GM15510 (cell line): ENCODE measurements around the gene PROSER1.

Source experiments
- POLR2A ChIP-seq: IDR thresholded peaks from 3 replicates; pipeline ENCODE4 v1.6.1; 2011; ENCODE audit warnings: borderline replicate concordance; ENCODE audit not compliant: insufficient read length; ENCODE audit errors: extremely low read depth

The PROSER1 gene

DNA sequence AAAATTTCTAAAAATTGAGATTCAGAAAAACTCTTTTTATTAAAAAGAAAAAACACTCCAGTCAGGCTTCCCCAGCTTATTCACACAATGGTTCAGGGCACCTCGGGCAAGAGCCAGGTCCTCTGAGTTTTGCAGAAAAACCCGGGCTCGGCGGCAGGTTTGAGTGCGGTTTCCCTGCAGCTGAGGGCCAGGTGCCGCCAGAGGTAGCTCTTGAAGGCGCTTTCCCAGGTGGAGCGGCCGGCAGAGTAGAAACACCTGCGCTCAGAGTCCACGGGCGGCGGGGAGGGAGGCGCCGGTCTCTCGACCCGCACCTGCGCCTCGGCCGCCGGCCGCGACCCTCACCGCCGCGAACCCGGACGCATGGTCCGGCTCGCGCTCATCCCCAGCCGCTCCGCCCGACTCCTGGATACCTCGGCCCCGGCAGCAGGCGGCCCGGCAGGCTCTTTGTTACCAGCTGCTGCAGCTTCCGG is 444 bp downstream of the PROSER1 start:
- TF ChIP-seq POLR2A = no peak

DNA sequence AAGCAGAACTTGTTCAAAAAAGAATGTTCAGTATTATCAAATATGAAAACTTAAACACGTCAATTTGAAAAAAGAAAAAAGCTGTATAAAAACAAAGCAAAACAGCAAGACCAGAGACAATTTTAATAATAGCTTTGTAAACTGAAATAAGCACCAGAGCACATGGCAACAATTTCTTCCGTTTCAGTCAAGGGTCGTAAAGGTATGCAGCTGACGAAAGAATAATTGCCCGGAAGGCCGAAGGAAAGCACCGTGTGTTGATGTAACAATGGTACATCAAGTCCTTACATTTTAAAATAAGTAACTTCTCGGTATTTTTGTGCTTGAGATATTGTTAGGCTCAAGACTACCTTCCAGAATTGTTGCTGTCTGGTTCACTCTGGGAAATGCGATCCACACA is 1.7 kb downstream of the PROSER1 start:
- TF ChIP-seq POLR2A = no peak

DNA sequence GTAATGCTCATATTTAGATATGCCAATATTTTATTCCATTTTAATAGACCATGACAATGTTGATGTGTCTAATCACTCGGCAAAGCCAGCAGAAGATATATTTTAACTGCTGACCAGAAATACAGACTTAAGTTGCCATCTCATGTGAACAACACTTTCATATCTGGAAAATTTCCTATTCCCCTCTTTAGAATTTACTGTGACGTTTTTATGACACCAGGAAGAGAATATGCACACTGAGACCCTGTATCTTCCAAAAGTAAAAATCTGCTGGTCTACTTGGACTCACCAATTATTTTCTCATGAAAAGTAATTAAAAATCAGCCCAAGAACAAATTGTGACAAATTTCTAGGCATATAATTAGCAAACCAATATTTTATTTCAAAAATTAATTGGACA is 2.1 kb downstream of the PROSER1 start:
- TF ChIP-seq POLR2A = no peak

DNA sequence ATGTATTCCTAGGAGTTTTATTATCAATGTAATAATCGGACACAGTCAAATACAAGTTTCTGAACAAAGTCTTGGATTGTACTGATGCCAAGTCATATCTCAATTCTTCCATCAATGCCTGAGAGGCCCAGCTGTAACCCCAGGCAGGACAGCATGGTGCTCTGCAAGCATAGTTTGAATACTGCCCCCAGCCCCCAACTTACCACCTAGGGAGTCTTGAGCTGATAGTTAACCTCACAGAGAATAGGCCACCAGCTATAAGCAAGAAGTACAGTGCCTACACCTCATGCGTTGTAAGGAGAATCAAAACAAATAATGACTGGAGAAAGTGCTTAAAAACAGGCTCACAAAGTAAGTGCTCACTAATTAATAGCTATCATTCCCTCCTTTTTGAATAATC is 2.7 kb downstream of the PROSER1 start:
- TF ChIP-seq POLR2A = no peak

DNA sequence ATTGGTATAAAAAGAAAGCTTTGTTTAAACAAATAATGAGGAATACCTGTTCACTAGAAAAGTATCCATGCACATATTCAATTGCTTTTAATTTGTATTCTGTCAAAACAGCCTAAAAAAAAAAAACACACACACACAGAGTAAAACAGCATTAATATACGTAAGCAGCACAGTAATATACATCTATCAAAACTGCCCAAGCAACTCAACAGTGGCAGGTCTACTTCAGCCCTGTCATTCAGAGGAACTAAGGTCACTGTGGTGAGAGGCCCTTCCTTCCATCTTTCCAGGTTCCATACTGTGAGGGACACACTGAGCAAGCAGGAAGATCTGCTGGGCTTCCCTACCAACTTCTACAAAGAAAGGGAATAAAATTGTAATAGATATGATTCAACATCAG is 3.8 kb downstream of the PROSER1 start:
- no peak for TF ChIP-seq POLR2A

DNA sequence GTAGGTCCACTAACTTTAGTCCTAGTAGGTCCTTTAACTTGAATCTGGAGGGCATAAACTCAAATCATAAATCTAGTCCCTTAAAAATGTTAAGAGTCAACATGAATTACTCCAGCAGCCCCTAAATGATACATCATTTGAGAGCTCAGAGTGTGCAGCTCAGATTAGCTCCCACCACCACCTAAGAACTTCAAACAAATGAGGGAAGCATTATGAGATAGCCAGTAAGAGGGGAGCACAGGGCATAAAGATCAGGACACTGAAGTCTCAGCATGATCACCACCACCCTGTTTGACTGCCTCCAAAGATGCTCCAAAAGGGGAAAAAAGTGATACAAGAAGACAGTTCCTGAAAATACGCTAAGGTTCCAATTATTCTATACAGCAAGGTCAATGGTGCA is 5.7 kb downstream of the PROSER1 start:
- TF ChIP-seq POLR2A = no peak

DNA sequence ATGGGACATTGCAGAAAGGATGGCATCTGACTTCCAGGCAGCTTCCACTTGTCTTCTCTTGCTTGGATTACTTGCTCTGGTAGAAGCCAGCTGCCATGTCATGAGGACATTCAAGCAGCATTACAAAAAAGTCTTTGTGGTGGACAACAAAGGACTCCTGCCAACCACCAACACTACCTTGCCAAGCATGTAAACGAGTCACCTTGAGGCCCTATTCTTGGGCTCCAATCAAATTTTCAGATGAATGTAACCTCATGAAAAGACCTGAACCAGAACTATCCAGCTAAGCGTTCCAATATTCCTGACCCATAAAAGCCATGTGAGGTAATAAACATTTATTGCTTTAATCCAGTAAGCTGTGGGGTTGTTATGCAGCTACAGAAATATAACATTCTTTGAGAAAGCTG is 12.5 kb downstream of the PROSER1 start:
- TF ChIP-seq POLR2A = no peak

DNA sequence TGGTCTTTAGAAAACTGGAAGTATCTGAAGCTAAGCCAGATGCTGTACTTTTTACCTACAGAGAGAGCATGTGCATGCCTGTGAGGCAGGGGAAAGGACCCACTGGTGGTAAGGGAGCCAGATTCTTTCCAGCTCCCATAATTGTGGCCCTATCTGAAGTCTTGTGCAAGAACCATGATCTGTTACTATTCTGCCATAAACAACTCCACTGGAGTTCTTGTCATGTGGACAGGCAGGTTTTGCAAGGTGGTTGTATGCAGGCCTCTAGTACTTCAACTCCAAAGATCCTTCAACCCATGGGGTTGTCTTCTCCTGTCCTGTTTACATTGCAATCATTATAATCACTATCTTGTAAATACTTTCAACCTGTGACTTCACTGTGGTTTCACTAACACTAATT is 14.1 kb downstream of the PROSER1 start:
- no peak for TF ChIP-seq POLR2A

DNA sequence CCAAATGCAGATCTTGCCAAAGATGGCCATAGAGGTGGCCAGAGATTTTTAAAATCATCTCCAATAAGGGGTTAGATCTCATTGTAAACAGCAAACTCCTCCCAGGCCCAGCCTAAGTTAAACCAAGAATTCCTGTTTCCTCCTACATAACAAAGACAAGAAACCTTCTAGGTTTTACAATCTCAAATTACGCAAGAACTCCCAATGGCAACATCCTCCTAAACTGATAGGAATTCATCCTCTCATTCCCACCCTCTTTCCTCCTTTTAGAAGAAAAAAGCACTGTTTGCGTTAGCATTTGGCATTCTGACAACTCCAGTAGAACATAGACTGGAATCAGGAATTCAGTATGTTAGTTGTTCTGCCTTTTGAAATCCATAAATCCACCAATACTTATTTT is 14.6 kb downstream of the PROSER1 start:
- TF ChIP-seq POLR2A = no peak

DNA sequence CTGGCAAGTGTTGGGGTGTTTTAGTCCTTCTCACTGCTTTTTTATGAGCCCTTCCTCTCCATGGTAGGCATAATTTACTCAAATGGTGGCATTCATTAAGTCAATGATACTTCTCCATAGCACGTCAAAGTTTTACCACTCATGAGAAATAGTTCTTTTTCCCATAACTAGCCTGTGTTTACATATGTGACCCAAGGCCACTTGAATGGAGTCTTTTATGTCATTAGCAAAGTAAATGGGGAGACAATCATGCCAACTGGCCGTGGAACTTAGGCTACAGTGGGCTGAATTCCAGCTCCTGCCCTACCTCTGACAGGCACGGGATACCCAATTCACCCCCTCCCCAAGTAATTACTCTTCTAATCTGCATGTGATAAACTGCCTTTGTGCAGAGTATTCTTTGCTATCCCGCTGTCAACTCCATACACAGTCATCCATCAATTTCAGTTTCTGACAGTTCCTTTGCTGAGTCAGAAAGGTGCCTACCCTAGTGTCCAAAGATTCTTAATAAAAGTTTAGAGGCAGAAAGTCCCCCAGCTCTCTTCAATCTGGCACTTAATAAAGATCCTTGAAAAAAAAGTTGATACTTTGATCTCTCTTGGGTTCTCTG is 16.9 kb downstream of the PROSER1 start:
- no peak for TF ChIP-seq POLR2A

DNA sequence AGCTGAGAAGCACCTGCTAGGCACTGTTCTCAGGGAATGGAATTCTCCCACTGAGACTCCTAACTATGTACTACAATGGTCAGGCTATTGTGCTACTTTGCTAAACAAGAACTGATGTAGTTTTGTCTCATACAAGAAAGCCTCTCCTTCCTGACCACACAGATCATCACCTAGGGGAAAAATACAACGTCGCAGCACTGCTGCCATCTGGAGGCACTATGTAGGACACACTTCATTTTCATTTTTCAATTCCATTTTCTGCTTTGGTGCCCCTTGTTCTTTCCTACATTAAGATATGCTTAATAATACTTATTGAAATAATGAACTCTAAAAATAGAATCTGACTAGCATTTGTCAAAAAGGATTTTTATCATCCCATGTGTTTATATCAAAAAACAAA is 21.1 kb downstream of the PROSER1 start:
- no peak for TF ChIP-seq POLR2A

DNA sequence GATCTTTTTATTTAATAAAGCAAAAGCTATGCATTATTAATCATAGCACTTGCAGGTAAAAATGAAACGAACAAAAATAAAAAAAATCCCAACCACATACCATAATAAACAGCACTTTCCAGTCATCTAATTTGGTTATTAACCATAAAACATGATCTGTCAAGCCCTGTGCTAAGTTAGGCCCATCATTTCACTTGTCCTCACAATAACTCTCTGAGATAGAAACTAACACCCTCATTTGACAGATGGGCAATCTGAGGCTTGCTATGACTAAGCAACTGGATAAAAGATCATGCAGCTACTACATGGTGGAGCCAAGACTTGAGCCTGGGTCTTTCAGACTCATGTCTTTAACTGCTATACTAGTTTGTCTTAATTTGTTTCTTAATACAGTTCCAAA is 21.8 kb downstream of the PROSER1 start:
- TF ChIP-seq POLR2A = no peak

DNA sequence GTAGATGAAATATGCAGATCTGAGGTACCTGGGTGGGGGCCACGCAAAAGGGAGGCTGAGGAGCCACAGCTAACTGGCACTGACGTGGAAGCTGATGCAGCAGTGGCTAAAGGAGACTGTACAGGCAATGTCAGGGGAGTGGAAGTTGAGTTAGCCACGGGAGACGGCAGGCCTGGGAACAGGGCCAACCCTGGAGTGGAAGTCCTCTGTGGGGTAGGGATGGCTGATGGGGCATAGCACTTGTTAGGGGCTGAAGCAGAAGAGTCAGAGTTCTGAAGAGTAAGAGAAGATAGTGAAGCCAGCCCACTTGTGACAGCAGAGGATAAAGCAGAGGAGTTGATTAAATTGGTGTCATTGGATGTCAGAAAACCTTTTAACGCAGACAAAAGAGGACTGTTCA is 24.4 kb downstream of the PROSER1 start:
- no peak for TF ChIP-seq POLR2A

DNA sequence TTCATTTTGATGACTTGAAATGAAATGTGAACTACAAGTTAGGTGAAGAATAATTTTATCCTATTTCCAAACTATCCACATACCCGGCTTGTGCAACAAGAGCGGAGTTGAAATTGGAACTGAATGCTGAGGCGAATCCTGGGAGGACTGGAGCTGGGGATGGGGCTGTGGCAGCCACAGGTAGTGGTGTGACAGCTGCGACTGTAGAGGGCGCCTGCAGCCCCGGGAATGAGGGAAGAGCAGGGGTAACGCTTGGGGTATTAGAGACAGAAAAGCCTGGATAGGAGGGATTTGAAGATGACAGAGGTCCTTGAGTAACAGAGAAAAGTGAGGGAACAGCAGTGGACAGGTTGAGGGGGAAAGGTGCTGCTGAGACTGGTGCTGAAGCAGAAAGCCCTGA is 25.3 kb downstream of the PROSER1 start:
- no peak for TF ChIP-seq POLR2A

DNA sequence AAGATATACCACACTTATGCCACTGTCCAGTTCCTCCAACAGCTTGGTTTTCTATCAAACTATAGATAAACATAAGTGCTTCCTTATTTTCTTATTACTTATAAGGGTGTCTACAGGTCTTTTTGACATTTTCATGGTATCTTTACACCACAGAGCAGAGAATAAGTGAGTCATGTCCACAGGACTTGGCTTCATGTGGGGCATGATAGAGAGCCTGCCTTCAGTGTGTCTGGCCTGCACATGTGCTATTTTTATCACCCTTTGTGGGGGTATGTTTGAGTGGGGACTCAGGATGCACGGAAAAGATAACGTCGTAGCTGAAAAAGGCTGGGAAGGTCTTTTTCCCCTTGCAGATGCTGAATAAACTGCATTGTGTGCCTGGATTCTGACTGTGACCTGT is 39.1 kb downstream of the PROSER1 start:
- TF ChIP-seq POLR2A = no peak

DNA sequence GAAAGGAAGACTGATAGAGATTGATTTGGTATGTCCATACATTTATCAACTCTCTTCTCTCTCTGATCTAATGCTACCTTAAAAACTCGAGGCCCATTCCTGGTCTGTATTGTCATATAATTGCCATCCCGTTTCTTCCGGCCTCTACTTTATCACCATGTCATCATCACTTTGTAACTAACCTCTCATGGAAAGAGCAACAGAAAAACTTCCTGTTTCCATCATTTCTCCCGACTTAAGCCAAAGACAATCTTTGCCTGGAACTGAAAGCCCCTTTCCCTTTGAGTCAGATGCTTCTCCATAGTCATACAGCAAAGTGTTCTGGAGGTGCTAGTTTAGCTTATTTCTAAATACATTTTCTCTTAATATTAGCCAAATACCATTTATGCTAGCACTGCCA is 44.5 kb downstream of the PROSER1 start:
- TF ChIP-seq POLR2A = no peak

DNA sequence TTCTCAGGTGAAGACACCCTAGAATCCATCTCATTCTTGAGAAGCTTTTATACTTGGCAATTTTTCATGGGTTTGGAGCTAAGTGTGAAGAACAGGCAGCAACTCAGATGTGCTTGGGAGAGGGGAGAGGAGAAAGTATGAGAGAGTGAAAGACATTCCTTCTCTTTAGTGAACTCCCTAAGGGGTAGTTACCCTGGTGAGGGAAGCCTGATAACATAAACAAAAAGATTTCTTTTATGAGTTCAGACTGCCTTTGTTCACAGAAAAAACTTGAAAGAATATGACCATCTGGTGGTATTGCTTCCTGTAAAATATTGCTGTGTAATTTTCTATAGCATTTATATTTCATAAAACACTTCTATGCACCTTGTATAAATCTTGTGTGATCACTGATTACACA is 47.2 kb downstream of the PROSER1 start, which contains the start of gene STOML3:
Gene STOML3 (minus strand): TSS at position 139 of the 400 bp plus-strand sequence. CDS start 110 bp downstream, at position 29.
- TF ChIP-seq POLR2A = no peak

DNA sequence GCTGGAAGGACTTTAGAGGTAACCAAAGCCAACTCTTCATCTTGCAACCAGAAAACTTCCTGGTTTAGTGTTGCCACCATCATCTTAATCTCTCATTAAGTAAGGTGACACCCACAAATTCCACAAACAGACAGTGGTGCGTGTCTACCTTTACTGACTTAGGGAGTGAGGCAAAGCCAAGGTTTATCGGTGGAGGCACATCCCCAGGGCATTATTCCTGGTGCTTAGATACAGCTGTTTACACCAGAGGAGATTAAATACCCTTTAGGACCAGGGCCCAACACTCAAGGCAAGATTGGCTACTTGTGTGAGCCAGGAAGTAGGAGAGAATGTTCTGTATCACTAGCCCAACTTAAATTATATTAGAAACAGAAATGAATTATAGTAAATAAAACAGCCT is 56.8 kb downstream of the PROSER1 start:
- TF ChIP-seq POLR2A = no peak

DNA sequence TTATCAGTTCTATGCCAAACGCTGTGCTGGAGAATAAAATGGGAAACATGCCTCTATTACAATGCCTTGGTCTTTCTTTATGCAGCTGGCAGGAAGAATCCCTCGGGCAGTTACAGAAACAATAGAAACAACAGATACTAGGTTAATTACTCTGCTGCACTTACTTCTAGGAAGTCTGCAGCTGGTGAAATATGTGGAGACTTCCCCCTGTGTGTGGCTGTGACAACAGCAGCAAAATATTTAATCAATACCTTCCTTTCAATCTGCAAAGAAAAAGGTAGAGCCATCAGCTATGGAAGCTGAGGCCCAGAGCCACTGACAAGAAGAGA is 57.2 kb downstream of the PROSER1 start:
- TF ChIP-seq POLR2A = no peak
